Mucosa of rectum (tissue), 2 donors: ENCODE results near the gene BAG5.

ENCODE experiments used
- H3K27ac ChIP-seq, 2 donors: one replicate each; pipeline ENCODE4 v1.7.0; 2013; ENCODE audit warnings: inconsistent platforms in 2 of 2, low read depth in 2 of 2, low read length in 2 of 2
- H3K27me3 ChIP-seq, 2 donors: one replicate each; pipeline ENCODE4 v1.7.0; 2013; ENCODE audit warnings: low read length in 2 of 2; ENCODE audit not compliant: control insufficient read depth in 2 of 2, insufficient read depth in 2 of 2
- H3K36me3 ChIP-seq, 2 donors: one replicate each; pipeline ENCODE4 v1.7.0; 2013; ENCODE audit warnings: low read length in 2 of 2; ENCODE audit not compliant: control insufficient read depth in 2 of 2, insufficient read depth in 2 of 2
- H3K4me1 ChIP-seq, 2 donors: one replicate each; pipeline ENCODE4 v1.7.0; 2013; ENCODE audit warnings: low read length in 2 of 2, mild to moderate bottlenecking in 1 of 2; ENCODE audit not compliant: control insufficient read depth in 2 of 2, insufficient read depth in 2 of 2
- H3K4me3 ChIP-seq, 2 donors: one replicate each; pipeline ENCODE4 v1.7.0; 2013; ENCODE audit warnings: low read length in 2 of 2
- H3K9ac ChIP-seq, 2 donors: one replicate each; pipeline ENCODE4 v1.7.0; 2013; ENCODE audit warnings: low read length in 2 of 2, low read depth in 1 of 2, mild to moderate bottlenecking in 1 of 2
- H3K9me3 ChIP-seq, 2 donors: one replicate each; pipeline ENCODE4 v1.7.0; 2013; ENCODE audit warnings: low read length in 2 of 2; ENCODE audit not compliant: control insufficient read depth in 2 of 2
- donor health status: healthy.
- donor health status: Normal muscosa, but diverticular disease.

The BAG5 gene

GRCh38 chr14:103593577-103593976 lies 31.1 kb upstream of the BAG5 start:
- H3K9ac ChIP-seq, result no peak overlapping the region
- no peaks in the 10 kb centered on the region for H3K27me3 ChIP-seq
- no peaks in the 10 kb centered on the region for H3K9me3 ChIP-seq
- H3K27ac ChIP-seq, result no peak overlapping the region
- H3K4me3 ChIP-seq, result no peak overlapping the region
- H3K4me1 ChIP-seq, result peaks cover 0 to 6% of the 10 kb centered on the region in 2 donors
- peaks cover 0 to 11% of the 10 kb centered on the region in 2 donors for H3K36me3 ChIP-seq

- no peaks in the 10 kb centered on the region for H3K27me3 ChIP-seq
- peaks cover 8 to 12% of the 10 kb centered on the region in 2 donors for H3K4me1 ChIP-seq
- H3K36me3 ChIP-seq, result peaks cover 9 to 12% of the 10 kb centered on the region in 2 donors
- no peak overlapping the region for H3K27ac ChIP-seq
- no peak overlapping the region for H3K9ac ChIP-seq
- H3K9me3 ChIP-seq, result no peaks in the 10 kb centered on the region
- no peak overlapping the region for H3K4me3 ChIP-seq
These were observed 22.0 kb upstream of the BAG5 start for GRCh38 chr14:103584326-103584915.

DNA sequence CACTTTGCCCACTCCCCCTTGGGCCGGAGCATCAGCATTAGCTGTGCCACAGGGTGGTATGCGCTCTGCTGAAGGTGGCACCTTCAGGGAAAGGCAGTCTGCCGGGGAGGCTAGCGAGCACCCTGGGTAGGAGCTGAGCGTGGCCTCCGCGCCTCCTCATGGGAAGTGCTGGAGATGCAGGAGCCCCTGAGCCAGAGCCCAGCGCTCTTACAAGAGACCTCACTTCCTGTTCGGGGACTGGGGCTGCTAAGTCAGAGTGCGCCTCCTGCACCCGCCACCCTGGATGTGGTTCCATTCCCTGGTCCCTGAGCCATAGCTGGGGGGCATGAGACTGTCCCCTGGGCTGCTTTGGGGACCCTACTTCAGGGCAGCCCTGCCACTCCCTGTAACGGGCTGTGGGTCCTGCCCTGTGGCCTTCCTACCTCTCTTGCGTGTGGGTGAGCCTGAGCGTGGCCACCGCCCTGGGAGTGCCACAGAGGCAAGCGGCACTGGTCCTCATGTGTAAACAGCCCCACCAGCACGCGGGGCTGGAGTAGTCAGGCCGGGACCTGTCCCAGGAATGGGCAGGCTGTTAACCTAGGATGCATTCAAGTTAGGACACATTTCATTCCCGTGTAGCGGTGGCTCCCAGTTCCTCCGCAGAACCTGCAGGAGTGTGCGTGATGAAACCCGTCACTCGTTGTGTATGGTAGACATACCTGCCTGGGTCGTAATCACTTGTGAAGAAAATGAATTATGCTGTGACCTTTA lies 19.7 kb upstream of the BAG5 start:
- Histone ChIP-seq H3K36me3 (peaks cover 14 to 18% of the 10 kb centered on the region in 2 donors), H3K4me3 (no peak overlapping the region), H3K4me1 (peaks cover 12 to 15% of the 10 kb centered on the region in 2 donors), H3K9ac (no peak overlapping the region), H3K9me3 (no peaks in the 10 kb centered on the region), H3K27ac (peak overlapping the region in 1 of 2 donors; percentile 34), H3K27me3 (no peaks in the 10 kb centered on the region)

DNA sequence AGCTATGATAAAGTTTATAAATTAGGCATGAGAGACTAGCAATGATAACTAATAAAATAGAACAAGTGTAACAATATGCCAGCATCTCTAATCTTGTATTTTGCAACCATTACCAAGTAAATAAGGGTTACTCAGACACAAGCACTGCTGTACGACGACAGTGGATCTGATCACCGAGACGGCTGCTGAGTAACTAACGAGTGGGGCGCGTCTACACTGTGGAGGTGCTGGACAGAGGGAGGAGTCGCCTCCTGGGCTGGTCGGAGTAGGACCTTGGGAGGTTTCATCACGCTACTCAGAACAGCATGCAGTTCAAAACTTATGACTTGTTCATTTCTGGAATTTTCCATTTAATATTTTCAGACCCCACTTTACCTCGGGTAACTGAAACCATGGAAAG lies 18.7 kb upstream of the BAG5 start:
- H3K9ac ChIP-seq, result no peak overlapping the region
- peaks cover 14 to 18% of the 10 kb centered on the region in 2 donors for H3K36me3 ChIP-seq
- no peaks in the 10 kb centered on the region for H3K27me3 ChIP-seq
- no peak overlapping the region for H3K4me3 ChIP-seq
- no peaks in the 10 kb centered on the region for H3K9me3 ChIP-seq
- peaks cover 15 to 23% of the 10 kb centered on the region in 2 donors for H3K4me1 ChIP-seq
- no peak overlapping the region for H3K27ac ChIP-seq

- Histone ChIP-seq H3K9ac (no peak overlapping the region), H3K36me3 (peaks cover 26 to 31% of the 10 kb centered on the region in 2 donors), H3K9me3 (no peaks in the 10 kb centered on the region), H3K4me3 (no peak overlapping the region), H3K4me1 (peaks cover 18 to 23% of the 10 kb centered on the region in 2 donors), H3K27ac (no peak overlapping the region), H3K27me3 (no peaks in the 10 kb centered on the region)
These were observed 16.1 kb upstream of the BAG5 start for GRCh38 chr14:103578401-103579075.

GRCh38 chr14:103576371-103577024 lies 14.0 kb upstream of the BAG5 start:
- H3K27me3 ChIP-seq, result no peaks in the 10 kb centered on the region
- H3K27ac ChIP-seq, result peak overlapping the region; percentile 83 to 87
- H3K9me3 ChIP-seq, result no peaks in the 10 kb centered on the region
- peak overlapping the region in 1 of 2 donors; percentile 33 for H3K4me3 ChIP-seq
- peaks cover 13% of the 10 kb centered on the region in 2 donors for H3K4me1 ChIP-seq
- peak overlapping the region; percentile 16 to 43 for H3K9ac ChIP-seq
- peaks cover 21 to 28% of the 10 kb centered on the region in 2 donors for H3K36me3 ChIP-seq

GRCh38 chr14:103574707-103575285 lies 12.3 kb upstream of the BAG5 start:
- Histone ChIP-seq H3K9me3 (no peaks in the 10 kb centered on the region), H3K9ac (no peak overlapping the region), H3K27me3 (no peaks in the 10 kb centered on the region), H3K4me1 (peaks cover 13 to 19% of the 10 kb centered on the region in 2 donors), H3K4me3 (no peak overlapping the region), H3K36me3 (peaks cover 17 to 24% of the 10 kb centered on the region in 2 donors), H3K27ac (no peak overlapping the region)

GRCh38 chr14:103574104-103574503 lies 11.6 kb upstream of the BAG5 start:
- Histone ChIP-seq H3K9ac (no peak overlapping the region), H3K4me1 (peaks cover 13 to 19% of the 10 kb centered on the region in 2 donors), H3K36me3 (peaks cover 17 to 24% of the 10 kb centered on the region in 2 donors)

GRCh38 chr14:103569408-103569807 lies 7.0 kb upstream of the BAG5 start:
- H3K36me3 ChIP-seq, result peaks cover 6 to 9% of the 10 kb centered on the region in 2 donors
- H3K9ac ChIP-seq, result no peak overlapping the region
- no peak overlapping the region for H3K27ac ChIP-seq
- no peaks in the 10 kb centered on the region for H3K9me3 ChIP-seq
- no peak overlapping the region for H3K4me3 ChIP-seq
- peaks cover 4 to 8% of the 10 kb centered on the region in 2 donors for H3K4me1 ChIP-seq
- H3K27me3 ChIP-seq, result no peaks in the 10 kb centered on the region

More at GRCh38 chr14:103574104-103574503, 11.6 kb upstream of the BAG5 start:
- Histone ChIP-seq H3K27ac (no peak overlapping the region), H3K4me3 (no peak overlapping the region), H3K9me3 (no peaks in the 10 kb centered on the region), H3K27me3 (no peaks in the 10 kb centered on the region)
